Uterus (tissue), 2 donors: ENCODE data around the gene PFN2.

Source experiments
- POLR2A ChIP-seq, 2 donors: fragments of 450-650 bp; IDR thresholded peaks; one replicate each; pipeline ENCODE4 v1.6.1; 2016; ENCODE audit warnings: antibody characterized with exemption in 2 of 2, mild to moderate bottlenecking in 1 of 2, moderate library complexity in 1 of 2
- TF ChIP-seq, protein P1 (sequence below), 4 experiments: fragments of 200-600 bp in 2 of 4; fragments of 450-650 bp in 2 of 4; sonication (generic) in 2 of 4; IDR thresholded peaks; one replicate each; pipeline ENCODE4 v1.5.1; 2016 to 2019; ENCODE audit warnings: antibody characterized with exemption in 4 of 4, mild to moderate bottlenecking in 2 of 4, moderate library complexity in 1 of 4

DNA sequence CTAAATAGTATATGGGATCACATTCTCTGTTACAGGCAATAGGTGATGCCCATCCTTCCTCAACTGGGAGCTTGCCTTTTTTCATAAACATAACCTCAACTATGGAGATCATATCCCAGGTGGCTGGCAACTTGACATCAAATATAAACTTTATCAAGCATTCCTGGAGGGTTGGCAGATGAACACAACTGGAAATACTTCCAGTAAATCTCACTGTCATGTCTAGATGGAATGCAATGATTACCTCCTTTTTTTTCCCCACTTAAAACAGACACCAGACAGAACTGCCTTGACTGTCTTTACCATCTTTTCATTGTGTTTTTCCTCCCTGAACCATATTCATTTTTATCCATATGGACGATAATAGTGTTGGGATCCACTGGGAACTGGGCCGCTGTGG, 43.1 kb upstream of the PFN2 start:
- TF ChIP-seq, protein P1, sequence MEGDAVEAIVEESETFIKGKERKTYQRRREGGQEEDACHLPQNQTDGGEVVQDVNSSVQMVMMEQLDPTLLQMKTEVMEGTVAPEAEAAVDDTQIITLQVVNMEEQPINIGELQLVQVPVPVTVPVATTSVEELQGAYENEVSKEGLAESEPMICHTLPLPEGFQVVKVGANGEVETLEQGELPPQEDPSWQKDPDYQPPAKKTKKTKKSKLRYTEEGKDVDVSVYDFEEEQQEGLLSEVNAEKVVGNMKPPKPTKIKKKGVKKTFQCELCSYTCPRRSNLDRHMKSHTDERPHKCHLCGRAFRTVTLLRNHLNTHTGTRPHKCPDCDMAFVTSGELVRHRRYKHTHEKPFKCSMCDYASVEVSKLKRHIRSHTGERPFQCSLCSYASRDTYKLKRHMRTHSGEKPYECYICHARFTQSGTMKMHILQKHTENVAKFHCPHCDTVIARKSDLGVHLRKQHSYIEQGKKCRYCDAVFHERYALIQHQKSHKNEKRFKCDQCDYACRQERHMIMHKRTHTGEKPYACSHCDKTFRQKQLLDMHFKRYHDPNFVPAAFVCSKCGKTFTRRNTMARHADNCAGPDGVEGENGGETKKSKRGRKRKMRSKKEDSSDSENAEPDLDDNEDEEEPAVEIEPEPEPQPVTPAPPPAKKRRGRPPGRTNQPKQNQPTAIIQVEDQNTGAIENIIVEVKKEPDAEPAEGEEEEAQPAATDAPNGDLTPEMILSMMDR (IDR thresholded peaks at IDR 0.05) = no peak
- no peak for TF ChIP-seq POLR2A (IDR thresholded peaks at IDR 0.05)
